CD14-positive monocyte (primary cell): ENCODE measurements around the gene SLX1A. TPM values are rescaled to one million over a fixed set of nuclear protein-coding genes. Genes with fewer than 3 reads are reported as not detected.

Source experiments
- DNase-seq, 3 donors: peaks; one replicate each; pipeline ENCODE4 v3.0.0-alpha.2; 2011 to 2022
- H2AFZ ChIP-seq: 2 replicates; pipeline ENCODE4 v1.6.0; 2012; ENCODE audit warnings: mild to moderate bottlenecking, low read depth, low read length, inconsistent platforms; ENCODE audit not compliant: insufficient read depth, poor library complexity, severe bottlenecking
- H3K27ac ChIP-seq, 2 donors: 1 replicate in 1 of 2; 2 replicates in 1 of 2; pipeline ENCODE4 v1.5.1; 2012 to 2013; ENCODE audit warnings: low read length in 2 of 2, control low read depth in 1 of 2, inconsistent platforms in 1 of 2, low read depth in 1 of 2, mild to moderate bottlenecking in 1 of 2
- H3K27me3 ChIP-seq, 2 donors: one replicate each; pipeline versions ENCODE4 v1.6.0 to v1.6.1; 2011 to 2013; ENCODE audit warnings: low read length in 2 of 2; ENCODE audit not compliant: control insufficient read depth in 2 of 2, insufficient read depth in 2 of 2
- H3K36me3 ChIP-seq, 2 donors: replicated peaks in 1 of 2; 1 replicate in 1 of 2; 2 replicates in 1 of 2; pipeline versions ENCODE4 v1.5.1 to v1.6.1; 2012 to 2013; ENCODE audit warnings: low read length in 2 of 2, control low read depth in 1 of 2, inconsistent platforms in 1 of 2, mild to moderate bottlenecking in 1 of 2; ENCODE audit not compliant: insufficient read depth in 2 of 2, control insufficient read depth in 1 of 2
- H3K4me1 ChIP-seq, 2 donors: 1 replicate in 1 of 2; 2 replicates in 1 of 2; pipeline versions ENCODE4 v1.5.1 to v1.6.1; 2012 to 2013; ENCODE audit warnings: low read length in 2 of 2, control low read depth in 1 of 2, inconsistent platforms in 1 of 2, mild to moderate bottlenecking in 1 of 2, moderate library complexity in 1 of 2; ENCODE audit not compliant: insufficient read depth in 2 of 2, control insufficient read depth in 1 of 2
- H3K4me2 ChIP-seq: replicated peaks from 2 replicates; pipeline ENCODE3; 2012; ENCODE audit warnings: low read length, moderate library complexity, mild to moderate bottlenecking; ENCODE audit not compliant: poor library complexity, severe bottlenecking; ENCODE audit errors: extremely low read depth
- H3K4me3 ChIP-seq, 3 experiments: fragments of 200-600 bp in 1 of 3; sonication (generic) in 1 of 3; replicated peaks in 1 of 3; 1 replicate in 2 of 3; 2 replicates in 1 of 3; pipeline ENCODE4 v1.5.1; 2011 to 2013; ENCODE audit warnings: low read length in 3 of 3, mild to moderate bottlenecking in 3 of 3, control low read depth in 2 of 3, low read depth in 2 of 3, inconsistent platforms in 1 of 3, moderate library complexity in 1 of 3
- H3K79me2 ChIP-seq: 2 replicates; pipeline ENCODE4 v1.6.0; 2012; ENCODE audit warnings: mild to moderate bottlenecking, control low read depth, inconsistent platforms, low read length, moderate library complexity; ENCODE audit not compliant: insufficient read depth
- H3K9ac ChIP-seq: 2 replicates; pipeline ENCODE4 v1.6.0; 2017; ENCODE audit warnings: low read length, mild to moderate bottlenecking; ENCODE audit not compliant: insufficient read depth, poor library complexity, severe bottlenecking
- H3K9me3 ChIP-seq, 2 donors: replicated peaks in 1 of 2; 1 replicate in 1 of 2; 2 replicates in 1 of 2; pipeline versions ENCODE4 v1.5.1 to v1.6.1; 2012 to 2013; ENCODE audit warnings: low read length in 2 of 2, control low read depth in 1 of 2; ENCODE audit not compliant: control insufficient read depth in 1 of 2, insufficient read depth in 1 of 2
- H4K20me1 ChIP-seq: 2 replicates; pipeline ENCODE4 v1.6.0; 2012; ENCODE audit warnings: mild to moderate bottlenecking, low read length, control low read depth, moderate library complexity; ENCODE audit not compliant: insufficient read depth
- H3K27ac Mint-ChIP-seq, 7 donors: one replicate each; pipeline ENCODE4 v1.8.0; 2020; ENCODE audit warnings: mild to moderate bottlenecking in 7 of 7, mixed read lengths in 7 of 7, moderate library complexity in 6 of 7, inconsistent platforms in 2 of 7
- H3K27me3 Mint-ChIP-seq, 3 donors: one replicate each; pipeline ENCODE4 v1.8.0; 2021 to 2022; ENCODE audit warnings: low read depth in 3 of 3, mild to moderate bottlenecking in 3 of 3, mixed read lengths in 3 of 3, moderate library complexity in 3 of 3, inconsistent platforms in 1 of 3
- H3K36me3 Mint-ChIP-seq, 2 donors: one replicate each; pipeline ENCODE4 v1.8.0; 2020; ENCODE audit warnings: mixed read lengths in 2 of 2, inconsistent platforms in 1 of 2, mild to moderate bottlenecking in 1 of 2
- H3K4me1 Mint-ChIP-seq: one replicate; pipeline ENCODE4 v1.8.0; 2020; ENCODE audit warnings: mild to moderate bottlenecking, mixed read lengths
- H3K4me3 Mint-ChIP-seq, 2 donors: one replicate each; pipeline ENCODE4 v1.8.0; 2020; ENCODE audit warnings: mild to moderate bottlenecking in 2 of 2, mixed read lengths in 2 of 2, moderate library complexity in 1 of 2
- H3K9me3 Mint-ChIP-seq, 7 donors: one replicate each; pipeline ENCODE4 v1.8.0; 2020 to 2022; ENCODE audit warnings: mixed read lengths in 7 of 7, mild to moderate bottlenecking in 6 of 7, moderate library complexity in 6 of 7, inconsistent platforms in 2 of 7
- CTCF ChIP-seq: fragments of 200-600 bp; IDR thresholded peaks from one replicate; pipeline ENCODE4 v1.8.0; 2022; ENCODE audit warnings: antibody characterized with exemption, mild to moderate bottlenecking
- WGBS: methylation state at CpG from one replicate; pipeline ENCODE4 v1.1.5; 2013; ENCODE audit warnings: missing lambda C conversion rate; ENCODE audit not compliant: insufficient coverage; 5-methylcytosine and 5-hydroxymethylcytosine counted together
- intact Hi-C, 2 donors: fragments of 100-400 bp; cut with micrococcal nuclease; formaldehyde crosslinking; loops; one replicate each; pipeline versions ENCODE4 v1.15.0 to v1.15.1; 2023
- polyA plus RNA-seq, 3 donors: library from polyadenylated mRNA; depleted of rRNA in 1 of 3; unstranded in 2 of 3; stranded (reverse) in 1 of 3; fragments of 300-500 nt in 2 of 3; fragments of >200 nt in 1 of 3; fragmentation: Illumina TruSeq in 2 of 3; gene quantifications; 1 replicate in 2 of 3; 2 replicates in 1 of 3; pipeline ENCODE4 v1.2.3, GENCODE V29; 2012 to 2021

Gene SLX1A
- polyA plus RNA-seq, 3 donors = 43.1 to 163 (median 162) TPM

- H3K79me2 ChIP-seq = peaks cover 57% of the 10 kb centered on the region
- H3K9ac ChIP-seq = peak overlapping the region; percentile 74
- peaks cover 35% of the 10 kb centered on the region for H3K4me1 Mint-ChIP-seq
- H3K9me3 Mint-ChIP-seq = no peaks in the 10 kb centered on the region
- intact Hi-C loops = no loop called here
- no peaks in the 10 kb centered on the region for H3K27me3 ChIP-seq
- H4K20me1 ChIP-seq = peaks cover 47% of the 10 kb centered on the region
- peaks cover 19 to 34% of the 10 kb centered on the region in 2 donors for H3K36me3 Mint-ChIP-seq
- peak overlapping the region; percentile 62 to 70 for H3K27ac ChIP-seq
- WGBS = 0% methylated on average over 11 of the region's 24 CpGs
- peaks cover 45 to 48% of the 10 kb centered on the region in 2 donors for H3K4me1 ChIP-seq
- H3K27ac Mint-ChIP-seq = peak overlapping the region; percentile 85 to 95 (median 93)
- peaks cover 22 to 29% of the 10 kb centered on the region in 2 donors for H3K36me3 ChIP-seq
- H3K4me2 ChIP-seq = peak overlapping the region; percentile 96
- peak overlapping the region; percentile 97 to 99 for H3K4me3 Mint-ChIP-seq
- peaks cover 0 to 5% (median 4%) of the 10 kb centered on the region in 3 donors for H3K27me3 Mint-ChIP-seq
- peak overlapping the region; percentile 70 to 97 (median 88) for H3K4me3 ChIP-seq
- H3K9me3 ChIP-seq = no peaks in the 10 kb centered on the region
- DNase-seq = peak in 2 of 3 donors; percentile 42 to 54
- H2AFZ ChIP-seq = peak overlapping the region; percentile 86
- no peak for TF ChIP-seq CTCF
Measured at GRCh38 chr16:30184096-30184890, 9.4 kb upstream of the SLX1A start.

GRCh38 chr16:30184891-30185682 lies 8.6 kb upstream of the SLX1A start:
- H3K36me3 ChIP-seq = peaks cover 22 to 29% of the 10 kb centered on the region in 2 donors
- no peaks in the 10 kb centered on the region for H3K9me3 ChIP-seq
- peak overlapping the region; percentile 97 to 99 for H3K4me3 Mint-ChIP-seq
- H3K9ac ChIP-seq = peak overlapping the region; percentile 74
- H3K4me1 ChIP-seq = peaks cover 45 to 48% of the 10 kb centered on the region in 2 donors
- peak overlapping the region; percentile 70 to 97 (median 88) for H3K4me3 ChIP-seq
- DNase-seq = peak in 2 of 3 donors; percentile 48 to 58
- no peaks in the 10 kb centered on the region for H3K9me3 Mint-ChIP-seq
- no peaks in the 10 kb centered on the region for H3K27me3 ChIP-seq
- H3K4me1 Mint-ChIP-seq = peaks cover 35% of the 10 kb centered on the region
- peak overlapping the region; percentile 96 for H3K4me2 ChIP-seq
- H4K20me1 ChIP-seq = peaks cover 47% of the 10 kb centered on the region
- H2AFZ ChIP-seq = peak overlapping the region; percentile 43
- H3K27ac Mint-ChIP-seq = peak overlapping the region; percentile 85 to 95 (median 93)
- H3K36me3 Mint-ChIP-seq = peaks cover 19 to 34% of the 10 kb centered on the region in 2 donors
- no peak for TF ChIP-seq CTCF
- intact Hi-C loops = no loop called here
- WGBS = 47% methylated on average over 13 of the region's 13 CpGs
- peaks cover 57% of the 10 kb centered on the region for H3K79me2 ChIP-seq
- peak overlapping the region; percentile 62 to 70 for H3K27ac ChIP-seq
- H3K27me3 Mint-ChIP-seq = peaks cover 0 to 5% (median 4%) of the 10 kb centered on the region in 3 donors
